A549 (cell line): ENCODE results near the gene RPS15. TPM values are rescaled to one million over a fixed set of nuclear protein-coding genes. Genes with fewer than 3 reads are reported as not detected.

ENCODE experiments used
- ATAC-seq, 2 experiments: fragments of 200-7000 bp in 1 of 2; fragments of >200 bp in 1 of 2; cut with Nextera tagmentation in 1 of 2; cut with Tn5 transposase in 1 of 2; 3 replicates each; pipeline versions ENCODE4 v1.8.0 to v1.9.1; 2018 to 2020; ENCODE audit warnings: mild to moderate bottlenecking in 1 of 2, moderate library complexity in 1 of 2
- CTCF ChIA-PET: fragments of 300-600 bp; sonication (Branson Sonifier 250); formaldehyde crosslinking; extraction: SDS; loops from one replicate; lab custom pipeline; 2021; ENCODE audit warnings: antibody characterized with exemption, inconsistent platforms; lab: Yijun Ruan, JAX
- POLR2A ChIA-PET: fragments of 350-600 bp; formaldehyde crosslinking; extraction: SDS; loops from one replicate; lab custom pipeline; 2021; ENCODE audit warnings: antibody characterized with exemption, inconsistent platforms; lab: Yijun Ruan, JAX
- DNase-seq, 2 experiments: peaks; one replicate each; pipeline versions ENCODE4 v3.0.0 to v3.0.0-alpha.2; 2011 to 2016; ENCODE audit warnings: low read depth in 1 of 2, low spot score in 1 of 2
- FAIRE-seq: peaks from 2 replicates; lab custom pipeline; 2011; peaks lifted over from hg19 to GRCh38; lab: Jason Lieb, UNC
- H3K27ac ChIP-seq, 2 experiments: fragments of >200 bp; sonication (Bioruptor Twin); formaldehyde crosslinking; 3 replicates each; pipeline ENCODE4 v1.5.1; 2016 to 2017
- H3K4me1 ChIP-seq: fragments of >200 bp; sonication (Bioruptor Twin); formaldehyde crosslinking; 3 replicates; pipeline ENCODE4 v1.6.1; 2016
- H3K4me2 ChIP-seq: fragments of >200 bp; sonication (Bioruptor Twin); formaldehyde crosslinking; 3 replicates; pipeline ENCODE4 v1.6.1; 2016
- H3K4me3 ChIP-seq: fragments of >200 bp; sonication (Bioruptor Twin); formaldehyde crosslinking; 3 replicates; pipeline ENCODE4 v1.5.1; 2016
- H3K9me3 ChIP-seq: fragments of >200 bp; sonication (Bioruptor Twin); formaldehyde crosslinking; 3 replicates; pipeline ENCODE4 v1.6.1; 2016
- ATOH8 ChIP-seq: fragments of 250-450 bp; sonication (Bioruptor Pico); IDR thresholded peaks from 2 replicates; pipeline ENCODE4 v1.5.0; 2020; ENCODE audit warnings: low read depth, mild to moderate bottlenecking, moderate library complexity
- BCL3 ChIP-seq: fragments of >200 bp; sonication (Bioruptor Twin); formaldehyde crosslinking; IDR thresholded peaks from 3 replicates; pipeline ENCODE4 v1.6.1; 2016
- CBX2 ChIP-seq: fragments of 200-600 bp; sonication (generic); IDR thresholded peaks from 2 replicates; pipeline ENCODE4 v1.6.1; 2016; ENCODE audit warnings: low read depth, mild to moderate bottlenecking, borderline replicate concordance
- CHD2 ChIP-seq: fragments of 150-350 bp; IDR thresholded peaks from 2 replicates; pipeline ENCODE4 v1.6.1; 2014; ENCODE audit warnings: low read length; ENCODE audit not compliant: partially characterized antibody
- ELK1 ChIP-seq: fragments of 150-350 bp; IDR thresholded peaks from 2 replicates; pipeline ENCODE4 v1.6.1; 2014; ENCODE audit warnings: low read depth, mild to moderate bottlenecking, low read length
- EP300 ChIP-seq, 2 experiments: fragments of >200 bp; sonication (Bioruptor Twin); formaldehyde crosslinking; IDR thresholded peaks; 2 replicates in 1 of 2; 3 replicates in 1 of 2; pipeline ENCODE4 v1.6.1; 2016 to 2017
- FOSB ChIP-seq: fragments of 250-450 bp; sonication (Bioruptor Pico); IDR thresholded peaks from 2 replicates; pipeline ENCODE4 v1.5.0; 2020; ENCODE audit warnings: mild to moderate bottlenecking, moderate library complexity
- GATA3 ChIP-seq: IDR thresholded peaks from 2 replicates; pipeline ENCODE4 v1.6.1; 2012; ENCODE audit warnings: borderline replicate concordance
- HEYL ChIP-seq: fragments of 250-450 bp; sonication (Bioruptor Pico); IDR thresholded peaks from 2 replicates; pipeline ENCODE4 v1.8.0; 2021; ENCODE audit warnings: mild to moderate bottlenecking, moderate library complexity
- HOXA7 ChIP-seq: fragments of 250-450 bp; sonication (Bioruptor Pico); IDR thresholded peaks from 2 replicates; pipeline ENCODE4 v1.5.0; 2020; ENCODE audit warnings: mild to moderate bottlenecking, moderate library complexity
- HOXB5 ChIP-seq: fragments of 250-450 bp; sonication (Bioruptor Pico); IDR thresholded peaks from 2 replicates; pipeline ENCODE4 v1.5.0; 2020; ENCODE audit warnings: mild to moderate bottlenecking, moderate library complexity
- JUNB ChIP-seq: fragments of >200 bp; sonication (Bioruptor Twin); formaldehyde crosslinking; IDR thresholded peaks from 2 replicates; pipeline ENCODE4 v1.6.1; 2016
- KDM1A ChIP-seq: fragments of 200-600 bp; sonication (generic); IDR thresholded peaks from 2 replicates; pipeline ENCODE4 v1.6.1; 2016; ENCODE audit warnings: low read depth, mild to moderate bottlenecking
- MAX ChIP-seq: IDR thresholded peaks from 2 replicates; pipeline ENCODE4 v1.6.1; 2012
- MYC ChIP-seq: IDR thresholded peaks from 2 replicates; pipeline ENCODE4 v1.6.1; 2012; ENCODE audit warnings: mild to moderate bottlenecking, inconsistent platforms, low read length, improper control_type of control experiment, borderline replicate concordance
- NPAS2 ChIP-seq: fragments of 250-450 bp; sonication (Bioruptor Pico); IDR thresholded peaks from 2 replicates; pipeline ENCODE4 v1.8.0; 2022; ENCODE audit warnings: mild to moderate bottlenecking, moderate library complexity, borderline replicate concordance
- PBX3 ChIP-seq: IDR thresholded peaks from 2 replicates; pipeline ENCODE4 v1.6.1; 2012
- PHF8 ChIP-seq: fragments of 200-600 bp; sonication (generic); IDR thresholded peaks from 2 replicates; pipeline ENCODE4 v1.6.1; 2016; ENCODE audit warnings: low read depth, mild to moderate bottlenecking, antibody characterized with exemption, moderate library complexity, borderline replicate concordance
- POLR2A ChIP-seq: IDR thresholded peaks from 2 replicates; pipeline ENCODE4 v1.6.1; 2012; ENCODE audit warnings: mild to moderate bottlenecking, low read length
- REST ChIP-seq: fragments of 200-600 bp; sonication (generic); IDR thresholded peaks from 2 replicates; pipeline ENCODE4 v1.6.1; 2016; ENCODE audit warnings: antibody characterized with exemption, mild to moderate bottlenecking, moderate library complexity
- SREBF2 ChIP-seq: fragments of 450-650 bp; IDR thresholded peaks from 2 replicates; pipeline ENCODE4 v1.6.1; 2014; ENCODE audit warnings: mild to moderate bottlenecking, moderate library complexity
- USF2 ChIP-seq: fragments of 450-650 bp; IDR thresholded peaks from 2 replicates; pipeline ENCODE4 v1.6.1; 2014; ENCODE audit warnings: antibody characterized with exemption
- ZFP36 ChIP-seq: fragments of 450-650 bp; IDR thresholded peaks from 2 replicates; pipeline ENCODE4 v1.6.1; 2014; ENCODE audit warnings: borderline replicate concordance; ENCODE audit not compliant: partially characterized antibody
- ZNF302 ChIP-seq: fragments of 250-450 bp; sonication (Bioruptor Pico); IDR thresholded peaks from 2 replicates; pipeline ENCODE4 v1.9.0; 2021; ENCODE audit warnings: inconsistent platforms, mild to moderate bottlenecking, moderate library complexity
- ZSCAN20 ChIP-seq: fragments of 250-450 bp; sonication (Bioruptor Pico); IDR thresholded peaks from 2 replicates; pipeline ENCODE4 v1.8.0; 2022; ENCODE audit warnings: mild to moderate bottlenecking, moderate library complexity
- WGBS: methylation state at CpG from one replicate; pipeline ENCODE4 v1.1.6; 2017; ENCODE audit errors: missing lambda C conversion rate; 5-methylcytosine and 5-hydroxymethylcytosine counted together
- polyA plus RNA-seq, 4 experiments: library from polyadenylated mRNA; depleted of rRNA in 3 of 4; stranded (reverse); fragments of >200 nt; fragmentation: RNase III in 1 of 4; extraction: RNeasy Plus Mini Kit Qiagen cat#74134 plus additional on column Dnase treatment in 1 of 4; gene quantifications; 2 replicates in 3 of 4; 3 replicates in 1 of 4; pipeline ENCODE4 v1.2.3, GENCODE V29; 2011 to 2017

RPS15 gene
- polyA plus RNA-seq, 2 of the 4 experiments (the other 2 are of a cell fraction) = 525 to 1,458 TPM

GRCh38 chr19:1396019-1396767 lies 42.0 kb upstream of the RPS15 start:
- Histone ChIP-seq H3K4me1 (peaks cover 8% of the 10 kb centered on the region; the same call in 2 of the 3 replicates), H3K4me3 (no peak overlapping the region)
- FAIRE-seq = no peak
- no peak for TF ChIP-seq ZNF302
- TF ChIP-seq MAX = no peak
- no peak for TF ChIP-seq PBX3
- no peak for TF ChIP-seq EP300 (IDR thresholded peaks at IDR 0.05)
- TF ChIP-seq ATOH8 = no peak
- TF ChIP-seq HEYL (CRISPR knock-in tag) = no peak
- TF ChIP-seq PHF8 = no peak
- TF ChIP-seq GATA3 = no peak
- no peak for TF ChIP-seq CHD2
- TF ChIP-seq CBX2 = no peak
- TF ChIP-seq ELK1 = no peak
- no peak for TF ChIP-seq HOXA7 (CRISPR knock-in tag)
- no peak for TF ChIP-seq FOSB (CRISPR knock-in tag)
- no peak for TF ChIP-seq POLR2A
- TF ChIP-seq NPAS2 (CRISPR knock-in tag) = no peak
- TF ChIP-seq MYC = no peak
- TF ChIP-seq, all 56 proteins: peak for 0
- CTCF ChIA-PET = no interaction called here
- Histone ChIP-seq H3K9me3 (no peaks in the 10 kb centered on the region), H3K4me2 (no peak overlapping the region), H3K27ac (no peak overlapping the region)
- POLR2A ChIA-PET = no interaction called here
- DNase-seq = no peak
- 79% methylated on average over 11 of the region's 25 CpGs for WGBS
- peak in 1 of 2 experiments; percentile 11; a peak in 1 of 6 replicates for ATAC-seq

GRCh38 chr19:1396768-1397679 lies 41.2 kb upstream of the RPS15 start:
- H3K27ac ChIP-seq = no peak overlapping the region
- ChIA-PET CTCF (interaction anchor here (1.2 to 2.1 kb wide), 2 partner anchors 82 to 117 kb away, joined by 3 to 5 read pairs; no protein-coding TSS in a partner anchor), POLR2A (no interaction called here)
- no peak overlapping the region for H3K4me2 ChIP-seq
- H3K9me3 ChIP-seq = no peaks in the 10 kb centered on the region
- peaks cover 8% of the 10 kb centered on the region; the same call in 2 of the 3 replicates for H3K4me1 ChIP-seq
- ATAC-seq = 0 out of 6 replicates have a peak, but pooled peaks of 1 of the 2 experiments have one; percentile 2
- no peak for FAIRE-seq
- no peak for DNase-seq
- 81% methylated on average over 12 of the region's 42 CpGs for WGBS
- H3K4me3 ChIP-seq = no peak overlapping the region
- TF ChIP-seq REST (no peak), BCL3 (no peak), USF2 (no peak), SREBF2 (no peak), ZFP36 (no peak), JUNB (no peak), ATOH8 (no peak), KDM1A (no peak), HOXB5 (CRISPR knock-in tag) (no peak), ZSCAN20 (no peak)
